ENCODE measurements around the gene IGFL1.

DNA sequence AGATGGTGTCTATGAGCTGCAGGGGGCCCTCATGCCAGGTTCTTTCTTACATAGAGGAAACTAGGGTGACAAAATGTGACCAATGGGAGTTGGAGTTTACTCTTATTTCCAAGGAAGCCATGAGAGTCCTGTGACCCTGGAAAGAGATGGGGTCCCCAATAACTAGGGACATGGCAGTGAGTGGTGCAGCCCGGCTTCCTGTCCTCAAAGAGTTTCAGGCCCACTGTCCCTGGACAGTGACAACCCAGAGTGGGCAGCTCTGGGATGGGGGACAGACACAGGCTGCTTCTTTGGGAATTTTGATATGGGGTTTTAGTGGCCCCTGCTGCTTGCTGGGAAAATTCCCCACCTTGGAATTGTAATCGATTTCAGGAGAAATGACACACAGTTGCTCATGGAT is 8.4 kb upstream of the IGFL1 start:
- TF ChIP-seq, protein P1, sequence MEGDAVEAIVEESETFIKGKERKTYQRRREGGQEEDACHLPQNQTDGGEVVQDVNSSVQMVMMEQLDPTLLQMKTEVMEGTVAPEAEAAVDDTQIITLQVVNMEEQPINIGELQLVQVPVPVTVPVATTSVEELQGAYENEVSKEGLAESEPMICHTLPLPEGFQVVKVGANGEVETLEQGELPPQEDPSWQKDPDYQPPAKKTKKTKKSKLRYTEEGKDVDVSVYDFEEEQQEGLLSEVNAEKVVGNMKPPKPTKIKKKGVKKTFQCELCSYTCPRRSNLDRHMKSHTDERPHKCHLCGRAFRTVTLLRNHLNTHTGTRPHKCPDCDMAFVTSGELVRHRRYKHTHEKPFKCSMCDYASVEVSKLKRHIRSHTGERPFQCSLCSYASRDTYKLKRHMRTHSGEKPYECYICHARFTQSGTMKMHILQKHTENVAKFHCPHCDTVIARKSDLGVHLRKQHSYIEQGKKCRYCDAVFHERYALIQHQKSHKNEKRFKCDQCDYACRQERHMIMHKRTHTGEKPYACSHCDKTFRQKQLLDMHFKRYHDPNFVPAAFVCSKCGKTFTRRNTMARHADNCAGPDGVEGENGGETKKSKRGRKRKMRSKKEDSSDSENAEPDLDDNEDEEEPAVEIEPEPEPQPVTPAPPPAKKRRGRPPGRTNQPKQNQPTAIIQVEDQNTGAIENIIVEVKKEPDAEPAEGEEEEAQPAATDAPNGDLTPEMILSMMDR (IDR thresholded peaks at IDR 0.05) = no peak
- TF ChIP-seq EZH2 (IDR thresholded peaks at IDR 0.05; ENCODE audit: borderline replicate concordance, insufficient read depth, low read depth, low read length, poor library complexity, severe bottlenecking) = no peak

Measured in B cell (primary cell).